ENCODE data around the gene DUOX1. TPM values are rescaled to one million over a fixed set of nuclear protein-coding genes. Genes with fewer than 3 reads are reported as not detected.
A peak's percentile ranks its signal among the peaks of the same experiment; 100 is the strongest.
"Not testable (repeated sequence)": the region's sequence is repeated elsewhere in the genome, so short reads cannot be mapped to it uniquely, and the experiment has no call there.

Gene DUOX1
- 1.4 TPM for polyA plus RNA-seq

- Mint-ChIP-seq H3K9me3 (no peaks in the 10 kb centered on the region), H3K4me3 (peak within 1 kb of the TSS; percentile 43 to 63 (median 52)), H3K27ac (peak within 1 kb of the TSS in 1 of 3 donors; percentile 31), H3K4me1 (peaks cover 2 to 5% (median 4%) of the 10 kb centered on the region in 3 donors), H3K36me3 (peaks cover 1% of the 10 kb centered on the region), H3K27me3 (peaks cover 45% of the 10 kb centered on the region)
Measured at GRCh38 chr15:45129651-45130129, at the start of gene DUOX1, which contains the start of gene DUOXA1. TSS of gene DUOX1 (plus strand) at chr15:45129994. CDS start at chr15:45131967, 1,973 bp downstream. TSS of gene DUOXA1 (minus strand) at chr15:45129879. CDS start at chr15:45123014, 6,865 bp downstream.

- not testable (repeated sequence) for H3K36me3 Mint-ChIP-seq, H3K9me3 Mint-ChIP-seq, H3K27me3 Mint-ChIP-seq, H3K4me3 Mint-ChIP-seq, H3K4me1 Mint-ChIP-seq
- peak overlapping the region in 1 of 3 donors; percentile 43 for H3K27ac Mint-ChIP-seq
Measured at GRCh38 chr15:45080593-45080992, 49.2 kb upstream of the DUOX1 start.

- not testable (repeated sequence) for H3K9me3 Mint-ChIP-seq, H3K27me3 Mint-ChIP-seq, H3K36me3 Mint-ChIP-seq, H3K4me1 Mint-ChIP-seq, H3K27ac Mint-ChIP-seq, H3K4me3 Mint-ChIP-seq
Measured at GRCh38 chr15:45082412-45082811, 47.4 kb upstream of the DUOX1 start.

- H3K36me3 Mint-ChIP-seq, result no peaks in the 10 kb centered on the region
- H3K27me3 Mint-ChIP-seq, result peaks cover 10% of the 10 kb centered on the region
- no peak overlapping the region for H3K27ac Mint-ChIP-seq
- H3K4me1 Mint-ChIP-seq, result no peaks in the 10 kb centered on the region
- no peak overlapping the region for H3K4me3 Mint-ChIP-seq
- H3K9me3 Mint-ChIP-seq, result no peaks in the 10 kb centered on the region
Measured at GRCh38 chr15:45083223-45083622, 46.6 kb upstream of the DUOX1 start.

- Mint-ChIP-seq H3K36me3 (no peaks in the 10 kb centered on the region), H3K27me3 (peaks cover 12% of the 10 kb centered on the region), H3K4me3 (peak overlapping the region in 1 of 4 donors; percentile 0), H3K9me3 (no peaks in the 10 kb centered on the region), H3K27ac (no peak overlapping the region), H3K4me1 (no peaks in the 10 kb centered on the region)
Measured at GRCh38 chr15:45084163-45084562, 45.6 kb upstream of the DUOX1 start.

- Mint-ChIP-seq H3K4me1 (peaks cover 0 to 2% (median 0%) of the 10 kb centered on the region in 3 donors), H3K36me3 (peaks cover 2% of the 10 kb centered on the region), H3K4me3 (no peak overlapping the region), H3K27me3 (peaks cover 28% of the 10 kb centered on the region), H3K27ac (no peak overlapping the region), H3K9me3 (no peaks in the 10 kb centered on the region)
Measured at GRCh38 chr15:45087513-45087912, 42.3 kb upstream of the DUOX1 start.

GRCh38 chr15:45088801-45089711, 40.7 kb upstream of the DUOX1 start:
- H3K4me1 Mint-ChIP-seq, result peaks cover 0 to 2% (median 0%) of the 10 kb centered on the region in 3 donors
- H3K27me3 Mint-ChIP-seq, result peaks cover 32% of the 10 kb centered on the region
- H3K4me3 Mint-ChIP-seq, result no peak overlapping the region
- peaks cover 2% of the 10 kb centered on the region for H3K36me3 Mint-ChIP-seq
- H3K9me3 Mint-ChIP-seq, result no peaks in the 10 kb centered on the region
- no peak overlapping the region for H3K27ac Mint-ChIP-seq

GRCh38 chr15:45089712-45090373, 40.0 kb upstream of the DUOX1 start:
- H3K4me1 Mint-ChIP-seq, result peaks cover 0 to 2% (median 0%) of the 10 kb centered on the region in 3 donors
- H3K4me3 Mint-ChIP-seq, result no peak overlapping the region
- peaks cover 28% of the 10 kb centered on the region for H3K27me3 Mint-ChIP-seq
- H3K9me3 Mint-ChIP-seq, result no peaks in the 10 kb centered on the region
- no peak overlapping the region for H3K27ac Mint-ChIP-seq
- H3K36me3 Mint-ChIP-seq, result peaks cover 2% of the 10 kb centered on the region

- H3K27me3 Mint-ChIP-seq, result peaks cover 22% of the 10 kb centered on the region
- H3K9me3 Mint-ChIP-seq, result no peaks in the 10 kb centered on the region
- H3K4me1 Mint-ChIP-seq, result peaks cover 0 to 2% (median 0%) of the 10 kb centered on the region in 3 donors
- H3K4me3 Mint-ChIP-seq, result no peak overlapping the region
- no peak overlapping the region for H3K27ac Mint-ChIP-seq
- H3K36me3 Mint-ChIP-seq, result peaks cover 2% of the 10 kb centered on the region
Measured at GRCh38 chr15:45091161-45091560, 38.6 kb upstream of the DUOX1 start.

GRCh38 chr15:45091576-45091975, 38.2 kb upstream of the DUOX1 start:
- Mint-ChIP-seq H3K4me3 (no peak overlapping the region), H3K27ac (no peak overlapping the region), H3K9me3 (no peaks in the 10 kb centered on the region), H3K4me1 (peaks cover 0 to 2% (median 0%) of the 10 kb centered on the region in 3 donors), H3K27me3 (peaks cover 22% of the 10 kb centered on the region), H3K36me3 (peaks cover 2% of the 10 kb centered on the region)

- Mint-ChIP-seq H3K9me3 (no peaks in the 10 kb centered on the region), H3K4me3 (no peak overlapping the region), H3K27ac (no peak overlapping the region), H3K4me1 (peaks cover 0 to 2% (median 0%) of the 10 kb centered on the region in 3 donors), H3K36me3 (peaks cover 2% of the 10 kb centered on the region), H3K27me3 (peaks cover 22% of the 10 kb centered on the region)
Measured at GRCh38 chr15:45093013-45093412, 36.8 kb upstream of the DUOX1 start.

- Mint-ChIP-seq H3K4me1 (peaks cover 0 to 2% (median 0%) of the 10 kb centered on the region in 3 donors), H3K27ac (no peak overlapping the region), H3K27me3 (peaks cover 22% of the 10 kb centered on the region)
Measured at GRCh38 chr15:45093622-45094357, 36.0 kb upstream of the DUOX1 start.

GRCh38 chr15:45094358-45094730, 35.5 kb upstream of the DUOX1 start:
- Mint-ChIP-seq H3K36me3 (peaks cover 2% of the 10 kb centered on the region), H3K9me3 (no peaks in the 10 kb centered on the region)

More at GRCh38 chr15:45093622-45094357, 36.0 kb upstream of the DUOX1 start:
- Mint-ChIP-seq H3K4me3 (no peak overlapping the region), H3K36me3 (peaks cover 2% of the 10 kb centered on the region), H3K9me3 (no peaks in the 10 kb centered on the region)

GRCh38 chr15:45095661-45096060, 34.1 kb upstream of the DUOX1 start:
- peaks cover 17% of the 10 kb centered on the region for H3K27me3 Mint-ChIP-seq
- H3K4me1 Mint-ChIP-seq, result peaks cover 0 to 2% (median 0%) of the 10 kb centered on the region in 3 donors
- H3K4me3 Mint-ChIP-seq, result no peak overlapping the region
- peaks cover 0 to 2% (median 0%) of the 10 kb centered on the region in 3 donors for H3K9me3 Mint-ChIP-seq
- no peak overlapping the region for H3K27ac Mint-ChIP-seq
- peaks cover 2% of the 10 kb centered on the region for H3K36me3 Mint-ChIP-seq

More at GRCh38 chr15:45094358-45094730, 35.5 kb upstream of the DUOX1 start:
- no peak overlapping the region for H3K4me3 Mint-ChIP-seq
- peaks cover 20% of the 10 kb centered on the region for H3K27me3 Mint-ChIP-seq
- no peak overlapping the region for H3K27ac Mint-ChIP-seq
- peaks cover 0 to 2% (median 0%) of the 10 kb centered on the region in 3 donors for H3K4me1 Mint-ChIP-seq

All from IgD-negative memory B cell (primary cell).